H1 (cell line): ENCODE results near the gene CLDN24. TPM values are rescaled to one million over a fixed set of nuclear protein-coding genes. Genes with fewer than 3 reads are reported as not detected.

Experiments used
- CTCF ChIA-PET: fragments of 300-600 bp; sonication (Branson Sonifier 250); formaldehyde crosslinking; loops from one replicate; lab custom pipeline; 2021; ENCODE audit not compliant: partially characterized antibody; lab: Charles Lee
- POLR2A ChIA-PET: fragments of 300-600 bp; sonication (Branson Sonifier 250); formaldehyde crosslinking; loops from one replicate; lab custom pipeline; 2021; ENCODE audit warnings: inconsistent platforms; ENCODE audit not compliant: partially characterized antibody; lab: Charles Lee
- DNase-seq, 2 experiments: peaks; one replicate each; pipeline versions ENCODE4 v3.0.0 to v3.0.0-alpha.2; 2010 to 2022; ENCODE audit warnings: low spot score in 2 of 2, low read depth in 1 of 2, mixed read lengths in 1 of 2
- FAIRE-seq: peaks from 2 replicates; lab custom pipeline; 2011; peaks lifted over from hg19 to GRCh38; lab: Jason Lieb, UNC
- H2AFZ ChIP-seq: 2 replicates; pipeline ENCODE4 v1.8.1; 2012; ENCODE audit warnings: low read length, inconsistent platforms
- H2AK5ac ChIP-seq: 2 replicates; pipeline ENCODE4 v1.6.1; 2013; ENCODE audit warnings: low read depth, low read length
- H2BK120ac ChIP-seq: replicated peaks from 2 replicates; pipeline ENCODE3; 2013; ENCODE audit warnings: low read depth, low read length, inconsistent platforms
- H2BK12ac ChIP-seq: 2 replicates; pipeline ENCODE4 v1.6.1; 2013; ENCODE audit warnings: low read depth, low read length
- H2BK15ac ChIP-seq: 2 replicates; pipeline ENCODE4 v1.6.1; 2013; ENCODE audit warnings: low read length
- H2BK20ac ChIP-seq: 2 replicates; pipeline ENCODE4 v1.6.1; 2013; ENCODE audit warnings: low read length
- H2BK5ac ChIP-seq: 2 replicates; pipeline ENCODE4 v1.6.1; 2013; ENCODE audit warnings: low read depth, low read length
- H3K14ac ChIP-seq: 2 replicates; pipeline ENCODE4 v1.6.1; 2013; ENCODE audit warnings: inconsistent platforms; ENCODE audit not compliant: insufficient read length
- H3K18ac ChIP-seq: 2 replicates; pipeline ENCODE4 v1.6.1; 2013; ENCODE audit warnings: low read length; ENCODE audit errors: extremely low read depth
- H3K23ac ChIP-seq: 2 replicates; pipeline ENCODE4 v1.6.1; 2013; ENCODE audit warnings: inconsistent platforms; ENCODE audit not compliant: insufficient read length
- H3K23me2 ChIP-seq: 2 replicates; pipeline ENCODE4 v1.6.1; 2013; ENCODE audit warnings: low read depth, low read length
- H3K27ac ChIP-seq: 2 replicates; pipeline ENCODE4 v1.6.1; 2011; ENCODE audit warnings: low read depth, low read length, inconsistent platforms
- H3K27me3 ChIP-seq, 4 experiments: replicated peaks in 1 of 4; 1 replicate in 1 of 4; 2 replicates in 3 of 4; pipeline versions ENCODE4 v1.6.1 to v1.8.1; 2011 to 2013; ENCODE audit warnings: low read length in 3 of 4, mild to moderate bottlenecking in 3 of 4, inconsistent platforms in 2 of 4, mixed read lengths in 2 of 4, moderate library complexity in 1 of 4; ENCODE audit not compliant: control insufficient read depth in 3 of 4, insufficient read depth in 3 of 4; ENCODE audit errors: extremely low read depth in 1 of 4
- H3K36me3 ChIP-seq, 4 experiments: 2 replicates each; pipeline versions ENCODE4 v1.6.1 to v1.8.1; 2011 to 2013; ENCODE audit warnings: mild to moderate bottlenecking in 4 of 4, low read length in 3 of 4, moderate library complexity in 2 of 4, control low read depth in 1 of 4, inconsistent platforms in 1 of 4; ENCODE audit not compliant: insufficient read depth in 4 of 4, control insufficient read depth in 2 of 4
- H3K4ac ChIP-seq: replicated peaks from 2 replicates; pipeline ENCODE3; 2013; ENCODE audit warnings: low read length, low read depth, mixed read lengths, inconsistent platforms; ENCODE audit not compliant: insufficient read length
- H3K4me1 ChIP-seq, 4 experiments: replicated peaks in 1 of 4; 1 replicate in 1 of 4; 2 replicates in 3 of 4; pipeline versions ENCODE4 v1.6.1 to v1.8.1; 2011 to 2013; ENCODE audit warnings: low read length in 3 of 4, inconsistent platforms in 2 of 4, mixed read lengths in 1 of 4; ENCODE audit not compliant: insufficient read depth in 4 of 4, control insufficient read depth in 3 of 4
- H3K4me2 ChIP-seq, 2 experiments: 2 replicates each; pipeline versions ENCODE4 v1.6.1 to v1.8.1; 2011 to 2013; ENCODE audit warnings: low read depth in 2 of 2, low read length in 2 of 2, control low read depth in 1 of 2, inconsistent platforms in 1 of 2, mild to moderate bottlenecking in 1 of 2; ENCODE audit not compliant: insufficient read depth in 1 of 2
- H3K4me3 ChIP-seq, 4 experiments: fragments of 200-600, 300-600 bp in 1 of 4; sonication (generic), shearing (Covaris generic), sonication (Bioruptor Twin) in 1 of 4; 2 replicates each; pipeline versions ENCODE4 v1.5.1 to v1.8.1; 2011 to 2016; ENCODE audit warnings: low read length in 4 of 4, low read depth in 3 of 4, control low read depth in 2 of 4, inconsistent platforms in 2 of 4, mild to moderate bottlenecking in 2 of 4, mixed read lengths in 1 of 4, moderate library complexity in 1 of 4; ENCODE audit not compliant: insufficient read depth in 2 of 4; ENCODE audit errors: extremely low read depth in 1 of 4
- H3K56ac ChIP-seq: replicated peaks from 2 replicates; pipeline ENCODE3; 2013; ENCODE audit warnings: low read depth, mild to moderate bottlenecking, mixed read lengths, low read length, inconsistent platforms; ENCODE audit not compliant: insufficient read length
- H3K79me1 ChIP-seq: 2 replicates; pipeline ENCODE4 v1.6.1; 2013; ENCODE audit warnings: low read depth, low read length, control low read depth
- H3K79me2 ChIP-seq, 2 experiments: 2 replicates each; pipeline versions ENCODE4 v1.6.1 to v1.8.1; 2012 to 2013; ENCODE audit warnings: low read length in 2 of 2, mild to moderate bottlenecking in 2 of 2, inconsistent platforms in 1 of 2; ENCODE audit not compliant: insufficient read depth in 2 of 2, control insufficient read depth in 1 of 2
- H3K9ac ChIP-seq, 4 experiments: replicated peaks in 1 of 4; 1 replicate in 1 of 4; 2 replicates in 3 of 4; pipeline versions ENCODE4 v1.6.1 to v1.8.1; 2011 to 2013; ENCODE audit warnings: low read depth in 3 of 4, low read length in 3 of 4, control low read depth in 2 of 4, mild to moderate bottlenecking in 2 of 4, moderate library complexity in 2 of 4, inconsistent platforms in 1 of 4; ENCODE audit errors: extremely low read depth in 1 of 4
- H3K9me3 ChIP-seq, 2 experiments: 2 replicates each; pipeline versions ENCODE4 v1.6.1 to v1.8.1; 2012 to 2013; ENCODE audit warnings: mild to moderate bottlenecking in 2 of 2, moderate library complexity in 2 of 2, control low read depth in 1 of 2, inconsistent platforms in 1 of 2, low read depth in 1 of 2, low read length in 1 of 2, mixed read lengths in 1 of 2; ENCODE audit not compliant: insufficient read depth in 2 of 2
- H4K20me1 ChIP-seq, 2 experiments: replicated peaks in 1 of 2; 2 replicates each; pipeline versions ENCODE3 to v1.8.1; 2011 to 2013; ENCODE audit warnings: inconsistent platforms in 2 of 2, low read length in 2 of 2, mild to moderate bottlenecking in 1 of 2; ENCODE audit not compliant: insufficient read depth in 2 of 2, control insufficient read depth in 1 of 2
- H4K5ac ChIP-seq: 2 replicates; pipeline ENCODE4 v1.6.1; 2013; ENCODE audit warnings: low read length, low read depth, mixed read lengths, inconsistent platforms; ENCODE audit not compliant: insufficient read length
- H4K8ac ChIP-seq: 2 replicates; pipeline ENCODE4 v1.8.0; 2013; ENCODE audit warnings: mild to moderate bottlenecking, moderate library complexity, low read length, inconsistent platforms; ENCODE audit not compliant: insufficient read depth; ENCODE audit errors: extremely low read depth
- H4K91ac ChIP-seq: replicated peaks from 2 replicates; pipeline ENCODE3; 2013; ENCODE audit warnings: low read length, mixed read lengths, inconsistent platforms; ENCODE audit not compliant: insufficient read length
- ASH2L ChIP-seq: fragments of 200-600, 300-600 bp; sonication (generic); IDR thresholded peaks from one replicate; pipeline ENCODE4 v1.7.1; 2017; ENCODE audit warnings: low read length
- CBX5 ChIP-seq: fragments of 300-800, 300-1000 bp; sonication (generic); IDR thresholded peaks from 2 replicates; pipeline ENCODE4 v1.7.1; 2016; ENCODE audit warnings: antibody characterized with exemption, low read length, low read depth
- CEBPB ChIP-seq: IDR thresholded peaks from 2 replicates; pipeline ENCODE4 v1.6.1; 2012; ENCODE audit warnings: low read depth, low read length
- EZH2 ChIP-seq: fragments of 200-600 bp; sonication (generic); IDR thresholded peaks from 2 replicates; pipeline ENCODE4 v1.7.1; 2012; ENCODE audit warnings: low read depth, mild to moderate bottlenecking, moderate library complexity, low read length, inconsistent platforms; ENCODE audit not compliant: severe bottlenecking
- GABPA ChIP-seq: IDR thresholded peaks from 2 replicates; pipeline ENCODE4 v1.6.1; 2011; ENCODE audit warnings: mild to moderate bottlenecking, low read length, moderate library complexity, borderline replicate concordance; ENCODE audit not compliant: insufficient read depth
- GTF2F1 ChIP-seq: IDR thresholded peaks from 2 replicates; pipeline ENCODE4 v1.6.1; 2012; ENCODE audit warnings: low read depth, low read length, improper control_type of control experiment, borderline replicate concordance
- JUN ChIP-seq: IDR thresholded peaks from 2 replicates; pipeline ENCODE4 v1.6.1; 2011; ENCODE audit warnings: low read depth, mild to moderate bottlenecking, improper control_type of control experiment, low read length
- MAX ChIP-seq: IDR thresholded peaks from 2 replicates; pipeline ENCODE4 v1.6.1; 2012; ENCODE audit warnings: inconsistent platforms
- NRF1 ChIP-seq: IDR thresholded peaks from 2 replicates; pipeline ENCODE4 v1.6.1; 2011; ENCODE audit warnings: mild to moderate bottlenecking, low read depth, low read length, improper control_type of control experiment
- POLR2AphosphoS5 ChIP-seq: IDR thresholded peaks from 2 replicates; pipeline ENCODE4 v1.6.1; 2011; ENCODE audit warnings: low read depth, low read length
- RAD21 ChIP-seq, 2 experiments: IDR thresholded peaks in 1 of 2; conservative IDR thresholded peaks in 1 of 2; 2 replicates each; pipeline ENCODE4 v1.6.1; 2011; ENCODE audit warnings: low read depth in 2 of 2, low read length in 2 of 2, improper control_type of control experiment in 1 of 2, inconsistent platforms in 1 of 2, mild to moderate bottlenecking in 1 of 2, moderate library complexity in 1 of 2
- SP2 ChIP-seq: IDR thresholded peaks from 2 replicates; pipeline ENCODE4 v1.6.1; 2012; ENCODE audit warnings: mild to moderate bottlenecking, low read length, inconsistent platforms
- SUZ12 ChIP-seq: fragments of 200-600 bp; sonication (generic); IDR thresholded peaks from 2 replicates; pipeline ENCODE4 v1.6.1; 2012; ENCODE audit warnings: mild to moderate bottlenecking, inconsistent platforms, low read length, moderate library complexity, mixed read lengths
- TAF1 ChIP-seq: IDR thresholded peaks from 2 replicates; pipeline ENCODE4 v1.6.1; 2011; ENCODE audit warnings: mild to moderate bottlenecking, low read depth, low read length
- YY1 ChIP-seq: IDR thresholded peaks from 2 replicates; pipeline ENCODE4 v1.6.1; 2011; ENCODE audit warnings: low read depth, mild to moderate bottlenecking, low read length
- WGBS, 2 experiments: shearing (Covaris generic) in 1 of 2; methylation state at CpG; one replicate each; pipeline versions ENCODE4 v1.1.6 to v1.1.7; 2013 to 2015; ENCODE audit warnings: low lambda C conversion rate in 2 of 2, mixed read lengths in 2 of 2, inconsistent platforms in 1 of 2, low coverage in 1 of 2, missing lambda C conversion rate in 1 of 2; ENCODE audit not compliant: insufficient replicate concordance in 2 of 2, insufficient coverage in 1 of 2, insufficient read length in 1 of 2; ENCODE audit errors: extremely low coverage in 1 of 2, missing lambda C conversion rate in 1 of 2; 5-methylcytosine and 5-hydroxymethylcytosine counted together
- polyA plus RNA-seq, 7 experiments: library from polyadenylated mRNA; depleted of rRNA in 3 of 7; stranded (reverse) in 5 of 7; unstranded in 2 of 7; fragments of >200 nt in 5 of 7; fragments of 200-250 nt in 2 of 7; gene quantifications; 1 replicate in 5 of 7; 2 replicates in 1 of 7; 4 replicates in 1 of 7; pipeline versions ENCODE4 v1.2.1 to v1.2.3, GENCODE V29; 2011 to 2013; ENCODE audit warnings: missing spikeins in 2 of 7, mixed read lengths in 2 of 7
- total RNA-seq: library from RNA; stranded (reverse); fragmentation: NEBNext Ultra II Directional; extraction: Animal tissue kit (Norgen Biotek cat#: 25700); gene quantifications from 2 replicates; pipeline ENCODE4 v1.2.1, GENCODE V29; 2021

Gene CLDN24
- total and polyA plus RNA-seq, 2 of the 8 experiments (the other 6 are each of a cell fraction or from before 2014, with no cell fraction given): not detected

GRCh38 chr4:183303301-183303700, 18.9 kb downstream of the CLDN24 start:
- H3K4me3 ChIP-seq: no peak overlapping the region
- H3K23ac ChIP-seq: no peak overlapping the region
- H3K9ac ChIP-seq: no peak overlapping the region
- no peaks in the 10 kb centered on the region for H3K79me2 ChIP-seq
- H2BK20ac ChIP-seq: no peak overlapping the region
- no peak overlapping the region for H3K18ac ChIP-seq
- H2AFZ ChIP-seq: no peak overlapping the region
- H4K20me1 ChIP-seq: no peaks in the 10 kb centered on the region
- 96% methylated on average over 4 of the region's 4 CpGs; no CpG with 5 or more reads in 1 of the 2 experiments for WGBS, 2 experiments
- H3K27me3 ChIP-seq: no peaks in the 10 kb centered on the region
- H2BK15ac ChIP-seq: no peak overlapping the region
- FAIRE-seq: no peak
- H3K4ac ChIP-seq: no peak overlapping the region
- H3K4me1 ChIP-seq: no peaks in the 10 kb centered on the region
- H2BK120ac ChIP-seq: no peak overlapping the region
- ChIA-PET CTCF (interaction anchor here (1.2 to 1.4 kb wide), 2 partner anchors 10 to 42 kb away, joined by 3 to 5 read pairs; no protein-coding TSS in a partner anchor), POLR2A (interaction anchor here (0.6 kb wide), 1 partner anchor 8 kb away, joined by 4 read pairs; no protein-coding TSS in a partner anchor)
- H3K4me2 ChIP-seq: no peak overlapping the region
- H4K5ac ChIP-seq: no peak overlapping the region
- H3K36me3 ChIP-seq: peaks cover 0 to 20% (median 9%) of the 10 kb centered on the region in 4 experiments; a peak in 3 of 8 replicates
- H3K56ac ChIP-seq: no peak overlapping the region
- no peaks in the 10 kb centered on the region for H3K9me3 ChIP-seq
- no peak overlapping the region for H3K27ac ChIP-seq
- H3K79me1 ChIP-seq: no peaks in the 10 kb centered on the region
- no peak for DNase-seq
- no peak overlapping the region for H4K91ac ChIP-seq
- no peak overlapping the region for H2BK12ac ChIP-seq
- no peak overlapping the region for H3K14ac ChIP-seq
- no peak overlapping the region for H2AK5ac ChIP-seq
- no peak overlapping the region for H4K8ac ChIP-seq
- H3K23me2 ChIP-seq: no peaks in the 10 kb centered on the region
- H2BK5ac ChIP-seq: no peak overlapping the region
- no peak for TF ChIP-seq EZH2
- TF ChIP-seq JUN: no peak
- TF ChIP-seq RAD21 (IDR thresholded peaks at IDR 0.05 in 1 of 2, conservative IDR thresholded peaks at IDR 0.05 in 1 of 2; ENCODE audit: low read depth in 2 of 2, low read length in 2 of 2): no peak
- no peak for TF ChIP-seq CBX5
- TF ChIP-seq MAX: no peak
- no peak for TF ChIP-seq SP2
- no peak for TF ChIP-seq GABPA
- TF ChIP-seq CEBPB: no peak
- no peak for TF ChIP-seq TAF1
- TF ChIP-seq GTF2F1: no peak
- no peak for TF ChIP-seq SUZ12
- no peak for TF ChIP-seq POLR2AphosphoS5
- TF ChIP-seq YY1: no peak
- no peak for TF ChIP-seq NRF1
- TF ChIP-seq ASH2L: no peak
